ENCODE measurements around the gene DHX30. TPM values are rescaled to one million over a fixed set of nuclear protein-coding genes. Genes with fewer than 3 reads are reported as not detected.

Gene DHX30
- polyA plus RNA-seq, 1 donor (not counting 4 experiments of a cell fraction or from before 2014, with no cell fraction given) = 28.3 TPM

DNA sequence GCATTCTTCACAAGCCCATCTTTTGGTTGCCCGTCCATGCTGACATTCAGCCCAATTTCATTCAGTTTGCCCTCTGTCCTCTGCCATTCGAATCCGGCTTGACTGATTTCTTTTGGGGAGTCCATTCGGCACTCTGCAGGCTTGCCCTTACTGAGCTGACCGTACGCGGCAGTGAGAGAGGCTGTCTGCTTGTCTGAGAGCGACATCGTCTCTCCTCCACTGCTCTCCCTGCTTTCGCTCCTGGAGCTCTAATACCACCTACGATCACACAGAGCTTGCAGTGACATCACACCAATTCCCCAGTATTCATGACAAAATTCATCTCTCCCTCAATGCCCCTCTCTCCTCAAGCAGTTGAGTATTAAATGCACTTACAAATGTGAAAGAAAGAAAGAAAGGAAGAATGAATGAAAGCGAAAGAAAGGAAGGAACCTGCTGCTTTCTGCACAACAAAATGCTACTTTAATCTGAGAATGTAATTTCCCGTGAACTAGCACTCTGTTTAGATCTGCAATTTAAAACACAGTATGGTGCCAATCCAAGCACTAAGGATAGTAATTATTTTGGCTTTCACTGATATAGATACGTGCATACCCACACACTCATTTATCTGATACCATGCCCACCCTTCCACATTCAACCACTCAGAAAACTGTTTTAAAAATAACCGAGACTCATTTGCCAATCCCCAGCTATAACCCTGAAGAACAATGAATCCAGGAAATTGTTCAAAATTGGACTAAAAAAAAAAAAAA lies 89.5 kb downstream of the DHX30 start:
- H3K27ac ChIP-seq (ENCODE audit: control insufficient read depth, insufficient read depth, low read length) = no peak overlapping the region
- no peaks in the 10 kb centered on the region for H3K79me2 ChIP-seq (ENCODE audit: control insufficient read depth, insufficient read depth, low read length)
- H4K20me1 ChIP-seq (ENCODE audit: control insufficient read depth, extremely low read depth, insufficient read depth, low read length) = no peaks in the 10 kb centered on the region
- no peaks in the 10 kb centered on the region for H3K9me1 ChIP-seq (ENCODE audit: control insufficient read depth, extremely low read depth, insufficient read depth, low read length)
- FAIRE-seq = no peak
- TF ChIP-seq EZH2 (IDR thresholded peaks at IDR 0.05; ENCODE audit: low read length) = no peak
- TF ChIP-seq, protein P1, sequence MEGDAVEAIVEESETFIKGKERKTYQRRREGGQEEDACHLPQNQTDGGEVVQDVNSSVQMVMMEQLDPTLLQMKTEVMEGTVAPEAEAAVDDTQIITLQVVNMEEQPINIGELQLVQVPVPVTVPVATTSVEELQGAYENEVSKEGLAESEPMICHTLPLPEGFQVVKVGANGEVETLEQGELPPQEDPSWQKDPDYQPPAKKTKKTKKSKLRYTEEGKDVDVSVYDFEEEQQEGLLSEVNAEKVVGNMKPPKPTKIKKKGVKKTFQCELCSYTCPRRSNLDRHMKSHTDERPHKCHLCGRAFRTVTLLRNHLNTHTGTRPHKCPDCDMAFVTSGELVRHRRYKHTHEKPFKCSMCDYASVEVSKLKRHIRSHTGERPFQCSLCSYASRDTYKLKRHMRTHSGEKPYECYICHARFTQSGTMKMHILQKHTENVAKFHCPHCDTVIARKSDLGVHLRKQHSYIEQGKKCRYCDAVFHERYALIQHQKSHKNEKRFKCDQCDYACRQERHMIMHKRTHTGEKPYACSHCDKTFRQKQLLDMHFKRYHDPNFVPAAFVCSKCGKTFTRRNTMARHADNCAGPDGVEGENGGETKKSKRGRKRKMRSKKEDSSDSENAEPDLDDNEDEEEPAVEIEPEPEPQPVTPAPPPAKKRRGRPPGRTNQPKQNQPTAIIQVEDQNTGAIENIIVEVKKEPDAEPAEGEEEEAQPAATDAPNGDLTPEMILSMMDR (optimal IDR thresholded peaks at IDR 0.05 in 1 of 3, IDR thresholded peaks at IDR 0.05 in 1 of 3, conservative IDR thresholded peaks at IDR 0.05 in 1 of 3; ENCODE audit: extremely low read depth in 1 of 3, insufficient read depth in 2 of 3, low read length in 3 of 3) = no peak
- H3K9ac ChIP-seq (ENCODE audit: control insufficient read depth, extremely low read depth, insufficient read depth, low read length) = no peak overlapping the region
- no peaks in the 10 kb centered on the region for H3K27me3 ChIP-seq (ENCODE audit: control insufficient read depth, extremely low read depth, insufficient read depth, low read length)
- DNase-seq (ENCODE audit: low read depth, low spot score) = no peak
- no peaks in the 10 kb centered on the region for H3K9me3 ChIP-seq (ENCODE audit: control insufficient read depth, low read depth, low read length)
- no peak overlapping the region for H3K4me3 ChIP-seq (ENCODE audit: control insufficient read depth in 2 of 3, extremely low read depth in 1 of 3, insufficient read depth in 2 of 3, low read depth in 1 of 3, low read length in 3 of 3)
- H2AFZ ChIP-seq (ENCODE audit: control insufficient read depth, low read length) = no peak overlapping the region
- H3K36me3 ChIP-seq (ENCODE audit: control insufficient read depth in 2 of 2, extremely low read depth in 1 of 2, insufficient read depth in 2 of 2, low read length in 2 of 2) = peaks cover 22 to 27% of the 10 kb centered on the region in 2 experiments
- no peaks in the 10 kb centered on the region for H3K4me1 ChIP-seq (ENCODE audit: control insufficient read depth, extremely low read depth, insufficient read depth, low read length)
- dilution Hi-C loops (cut with MboI; ENCODE audit: extremely low pct_ligation_motif_present, low sequenced_read_pairs) = no loop called here
- H3K4me2 ChIP-seq (ENCODE audit: control insufficient read depth, extremely low read depth, insufficient read depth, low read depth, low read length) = no peak overlapping the region

DNA sequence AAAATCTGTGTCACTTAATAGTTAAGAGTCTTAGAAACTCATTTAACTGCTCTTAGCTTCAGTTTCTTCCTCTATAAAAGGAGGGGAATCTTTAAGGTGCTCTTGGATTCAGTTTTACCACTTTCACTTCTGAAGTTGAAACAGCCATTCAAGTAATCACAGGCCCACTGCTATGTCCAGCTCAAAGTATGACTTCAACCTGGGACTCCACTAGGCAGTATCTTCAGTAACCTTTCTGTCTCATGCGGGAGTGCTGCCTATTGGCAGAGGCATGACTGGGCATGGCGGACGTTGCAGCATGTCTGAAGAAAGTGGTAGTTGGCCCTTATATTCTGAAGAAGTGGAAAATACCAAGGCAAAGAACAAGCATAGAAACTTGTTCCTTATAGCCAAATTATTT lies 92.3 kb downstream of the DHX30 start:
- DNase-seq (ENCODE audit: low read depth, low spot score) (no peak), FAIRE-seq (peak; percentile 52)
- Histone ChIP-seq H3K9me1 (ENCODE audit: control insufficient read depth, extremely low read depth, insufficient read depth, low read length) (no peaks in the 10 kb centered on the region), H3K9ac (ENCODE audit: control insufficient read depth, extremely low read depth, insufficient read depth, low read length) (no peak overlapping the region), H3K4me3 (ENCODE audit: control insufficient read depth in 2 of 3, extremely low read depth in 1 of 3, insufficient read depth in 2 of 3, low read depth in 1 of 3, low read length in 3 of 3) (no peak overlapping the region), H2AFZ (ENCODE audit: control insufficient read depth, low read length) (no peak overlapping the region), H4K20me1 (ENCODE audit: control insufficient read depth, extremely low read depth, insufficient read depth, low read length) (no peaks in the 10 kb centered on the region), H3K9me3 (ENCODE audit: control insufficient read depth, low read depth, low read length) (no peaks in the 10 kb centered on the region), H3K36me3 (ENCODE audit: control insufficient read depth in 2 of 2, extremely low read depth in 1 of 2, insufficient read depth in 2 of 2, low read length in 2 of 2) (peaks cover 19 to 21% of the 10 kb centered on the region in 2 experiments), H3K79me2 (ENCODE audit: control insufficient read depth, insufficient read depth, low read length) (no peaks in the 10 kb centered on the region), H3K4me1 (ENCODE audit: control insufficient read depth, extremely low read depth, insufficient read depth, low read length) (no peaks in the 10 kb centered on the region), H3K4me2 (ENCODE audit: control insufficient read depth, extremely low read depth, insufficient read depth, low read depth, low read length) (no peak overlapping the region), H3K27me3 (ENCODE audit: control insufficient read depth, extremely low read depth, insufficient read depth, low read length) (no peaks in the 10 kb centered on the region), H3K27ac (ENCODE audit: control insufficient read depth, insufficient read depth, low read length) (no peak overlapping the region)
- TF ChIP-seq EZH2 (IDR thresholded peaks at IDR 0.05; ENCODE audit: low read length) = no peak
- TF ChIP-seq, protein P1 (optimal IDR thresholded peaks at IDR 0.05 in 1 of 3, IDR thresholded peaks at IDR 0.05 in 1 of 3, conservative IDR thresholded peaks at IDR 0.05 in 1 of 3; ENCODE audit: extremely low read depth in 1 of 3, insufficient read depth in 2 of 3, low read length in 3 of 3) = no peak
- dilution Hi-C loops (cut with MboI; ENCODE audit: extremely low pct_ligation_motif_present, low sequenced_read_pairs) = no loop called here
